ENCODE measurements around the gene ADGRG2.

DNA sequence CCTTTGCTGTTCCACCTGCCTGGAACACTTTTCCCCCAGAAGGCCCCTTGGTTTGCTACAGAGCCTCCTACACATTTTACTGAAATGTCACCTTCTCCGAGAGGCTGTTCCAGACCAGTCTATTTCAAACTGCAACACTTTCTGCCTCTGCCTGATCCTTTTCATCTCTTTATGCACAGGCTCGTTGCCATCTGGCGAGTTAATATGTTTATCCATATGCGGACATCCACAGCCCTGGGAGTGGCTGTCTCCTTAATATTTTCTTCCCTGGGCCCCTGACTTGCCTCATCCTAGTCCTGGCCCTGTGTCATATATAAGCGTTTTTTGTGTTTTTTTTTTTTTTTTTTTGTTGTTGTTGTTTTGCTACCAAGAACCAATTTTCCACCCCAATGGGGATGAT, 73.2 kb downstream of the ADGRG2 start:
- TF ChIP-seq POLR2A (IDR thresholded peaks at IDR 0.05; ENCODE audit: low read length) (no peak), GATA1 (IDR thresholded peaks at IDR 0.05; ENCODE audit: low read depth, low read length) (no peak)
